GM13976 (cell line): ENCODE data around the gene KCNK4.
"Not testable (repeated sequence)": the region's sequence is repeated elsewhere in the genome, so short reads cannot be mapped to it uniquely, and the experiment has no call there.

ENCODE experiments used
- DNase-seq: peaks from one replicate; pipeline ENCODE4 v3.0.0; 2012; ENCODE audit warnings: low spot score
- CTCF ChIP-seq: IDR thresholded peaks from 2 replicates; pipeline ENCODE4 v1.5.1; 2012; ENCODE audit warnings: borderline replicate concordance, mild to moderate bottlenecking; ENCODE audit not compliant: insufficient read depth; ENCODE audit errors: extremely low read depth, missing control alignments, control extremely low read depth
- in situ Hi-C: fragments of 300-500 bp; cut with MboI; formaldehyde crosslinking; loops from one replicate; pipeline ENCODE4 v1.12.0; 2022; ENCODE audit warnings: low sequenced_read_pairs, mixed read lengths, inconsistent platforms; ENCODE audit not compliant: unreplicated experiment

KCNK4 gene

DNA sequence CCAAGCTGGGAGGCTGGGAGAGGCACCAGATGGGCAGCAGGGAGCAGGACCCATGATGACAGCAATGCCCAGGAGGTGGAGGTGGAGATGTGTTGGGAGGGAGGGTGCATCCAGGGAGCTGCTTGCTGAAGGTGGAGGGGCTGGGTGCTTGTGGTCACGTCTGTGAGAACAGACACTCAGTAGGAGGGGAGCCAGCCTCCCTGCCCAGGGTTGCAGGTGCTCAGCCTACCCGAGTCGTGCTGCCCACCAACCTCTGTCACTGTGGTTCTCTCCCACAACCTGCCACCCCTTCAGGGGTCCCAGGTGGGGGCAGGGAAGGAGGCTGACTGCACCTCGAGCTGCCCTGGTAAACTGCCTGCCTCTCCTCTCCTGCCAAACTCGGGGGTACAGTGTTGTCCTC lies 32.3 kb downstream of the KCNK4 start:
- TF ChIP-seq CTCF, result no peak
- DNase-seq, result no peak
- in situ Hi-C loops, result no loop called here

GRCh38 chr11:64323984-64324383 lies 32.9 kb downstream of the KCNK4 start:
- in situ Hi-C loops, DNase-seq: not testable (repeated sequence)

GRCh38 chr11:64324692-64325469 lies 33.8 kb downstream of the KCNK4 start:
- DNase-seq, result no peak
- TF ChIP-seq CTCF, result no peak
- in situ Hi-C loops, result no loop called here

DNA sequence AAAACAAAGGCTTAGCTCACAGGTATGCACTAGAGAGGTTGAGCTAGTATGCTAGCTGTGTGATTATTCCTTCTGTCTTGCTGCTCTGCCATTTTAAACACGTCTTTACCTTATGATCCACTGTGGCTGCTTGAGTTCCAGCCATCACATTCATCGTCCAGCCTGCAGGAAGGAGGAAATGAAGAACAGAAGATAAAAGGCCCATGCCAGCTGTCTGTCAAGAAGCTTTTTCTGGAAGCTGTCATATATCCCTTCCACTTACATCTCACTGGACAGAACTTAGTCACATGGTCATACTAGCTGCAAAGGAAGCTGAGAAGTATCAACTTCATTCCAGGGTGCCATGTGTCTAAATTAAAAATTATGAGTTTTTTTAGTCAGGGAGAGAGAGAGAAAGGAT lies 36.3 kb downstream of the KCNK4 start:
- TF ChIP-seq CTCF, result no peak
- no peak for DNase-seq
- in situ Hi-C loops, result no loop called here

- no peak for TF ChIP-seq CTCF
- DNase-seq, result no peak
- in situ Hi-C loops, result no loop called here
These were observed 36.9 kb downstream of the KCNK4 start for GRCh38 chr11:64327993-64328392.

DNA sequence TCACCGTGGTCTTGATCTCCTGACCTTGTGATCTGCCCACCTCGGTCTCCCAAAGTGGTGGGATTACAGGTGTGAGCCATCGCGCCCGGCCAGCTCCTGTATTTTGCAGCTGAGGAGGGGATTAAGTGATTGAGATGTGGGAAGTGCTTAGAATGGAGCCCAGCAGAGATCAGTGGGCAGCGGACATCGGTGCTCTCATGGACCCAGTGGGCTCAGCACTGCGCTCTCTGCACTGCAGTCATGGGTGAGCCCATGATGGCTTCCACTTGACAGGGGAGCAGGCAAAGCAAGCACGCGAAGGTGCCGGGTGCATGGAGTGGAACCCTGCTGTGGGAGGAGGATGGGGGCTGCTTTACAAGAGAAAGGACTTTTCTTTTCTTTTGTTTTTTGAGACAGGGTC lies 39.8 kb downstream of the KCNK4 start:
- TF ChIP-seq CTCF, result no peak
- in situ Hi-C loops, result no loop called here
- no peak for DNase-seq

DNA sequence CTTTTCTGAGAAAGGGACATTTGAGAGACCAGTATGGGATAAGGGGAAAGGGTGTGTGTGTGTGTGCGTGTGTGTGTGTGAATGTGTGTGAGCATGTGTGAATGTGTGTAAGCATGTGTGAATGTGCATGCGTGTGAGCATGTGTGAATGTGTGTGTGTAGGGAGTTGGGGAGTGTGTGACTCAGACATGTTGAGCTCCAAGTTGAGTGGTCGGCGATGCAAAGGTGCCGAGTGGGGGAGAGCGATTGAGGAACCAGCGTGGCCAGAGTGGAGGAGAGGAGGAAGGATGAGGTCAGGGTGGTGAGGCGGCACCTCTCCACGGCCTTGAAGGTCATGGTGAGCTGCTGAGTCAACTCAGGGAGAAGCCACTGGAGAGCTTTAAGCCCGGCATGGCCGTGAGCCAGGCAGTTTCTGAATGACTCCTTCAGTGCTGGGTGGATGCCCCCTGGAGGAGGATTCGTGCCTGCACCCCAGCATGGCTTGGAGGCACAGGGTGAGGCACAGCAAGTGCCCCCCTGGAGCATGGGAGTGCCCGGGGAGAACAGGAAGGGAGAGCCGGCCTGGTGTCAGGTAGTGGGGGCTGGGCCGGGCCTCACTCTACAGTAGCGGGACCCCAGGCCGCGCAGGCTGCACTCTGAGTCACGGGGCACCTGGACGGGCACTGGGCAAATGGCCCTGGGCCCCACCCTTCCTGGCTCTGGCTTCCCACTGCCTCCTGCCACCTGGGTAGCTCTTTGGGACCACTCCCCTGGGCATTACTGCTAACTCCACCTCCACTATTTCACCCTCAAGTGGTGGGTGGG lies 40.7 kb downstream of the KCNK4 start:
- DNase-seq, result peak; percentile 83
- in situ Hi-C loops, result no loop called here
- TF ChIP-seq CTCF, result peak; percentile 73
